ENCODE data around the gene SYNJ1. TPM values are rescaled to one million over a fixed set of nuclear protein-coding genes. Genes with fewer than 3 reads are reported as not detected.

Gene SYNJ1
- total and polyA plus RNA-seq, 10 of the 15 experiments (the other 5 are each of a cell fraction or from before 2014, with no cell fraction given) = 1.2 to 7.0 (median 3.5) TPM

DNA sequence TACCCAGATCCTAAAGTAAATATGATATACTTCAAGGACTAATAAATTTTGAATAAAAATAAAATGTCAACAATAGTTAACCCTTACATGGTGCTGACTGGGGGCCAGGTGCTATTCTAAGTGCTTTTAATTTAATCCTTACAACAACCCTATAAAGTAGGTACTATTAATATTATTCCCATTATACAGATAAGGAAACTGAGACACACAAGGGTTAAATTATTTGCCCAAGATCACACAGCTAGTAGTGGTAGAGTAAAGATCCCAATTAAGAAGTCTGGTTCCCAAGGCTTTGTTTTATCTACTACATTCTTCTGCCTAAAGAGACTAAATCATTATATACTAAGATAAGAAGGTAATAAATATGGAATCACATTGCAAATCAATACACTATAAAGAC, 34.2 kb downstream of the SYNJ1 start:
- Histone ChIP-seq H4K20me1 (ENCODE audit: control insufficient read depth, insufficient read depth) (no peaks in the 10 kb centered on the region), H3K9ac (ENCODE audit: control insufficient read depth, insufficient read depth, low read length) (no peak overlapping the region), H3K9me3 (replicated peaks; ENCODE audit: control insufficient read depth, insufficient read depth, low read length) (no peaks in the 10 kb centered on the region), H3K27me3 (replicated peaks in 1 of 2; ENCODE audit: control insufficient read depth in 2 of 2, insufficient read depth in 2 of 2, low read length in 1 of 2) (no peaks in the 10 kb centered on the region), H2AFZ (ENCODE audit: control insufficient read depth, low read depth, low read length) (no peak overlapping the region), H3K79me2 (ENCODE audit: control insufficient read depth, insufficient read depth, low read length) (no peaks in the 10 kb centered on the region), H3K4me3 (no peak overlapping the region), H3K4me2 (ENCODE audit: control insufficient read depth, insufficient read depth) (no peak overlapping the region), H3K27ac (ENCODE audit: control insufficient read depth, insufficient read depth) (no peak overlapping the region), H3K36me3 (ENCODE audit: control insufficient read depth in 2 of 2, insufficient read depth in 2 of 2, low read length in 1 of 2) (peaks cover 0 to 2% of the 10 kb centered on the region in 2 experiments; a peak in 2 of 4 replicates), H3K4me1 (ENCODE audit: control insufficient read depth, insufficient read depth, low read length) (no peaks in the 10 kb centered on the region)
- in situ Hi-C loops (cut with MboI) = no loop called here
- TF ChIP-seq BACH1 (IDR thresholded peaks at IDR 0.05; ENCODE audit: borderline replicate concordance) = no peak
- TF ChIP-seq TCF3 (IDR thresholded peaks at IDR 0.05; ENCODE audit: borderline replicate concordance, insufficient read depth, low read depth, low read length) = no peak
- no peak for TF ChIP-seq ZNF622 (IDR thresholded peaks at IDR 0.05)
- TF ChIP-seq FOXM1 (IDR thresholded peaks at IDR 0.05; ENCODE audit: low read depth, low read length) = no peak
- TF ChIP-seq, protein P1, sequence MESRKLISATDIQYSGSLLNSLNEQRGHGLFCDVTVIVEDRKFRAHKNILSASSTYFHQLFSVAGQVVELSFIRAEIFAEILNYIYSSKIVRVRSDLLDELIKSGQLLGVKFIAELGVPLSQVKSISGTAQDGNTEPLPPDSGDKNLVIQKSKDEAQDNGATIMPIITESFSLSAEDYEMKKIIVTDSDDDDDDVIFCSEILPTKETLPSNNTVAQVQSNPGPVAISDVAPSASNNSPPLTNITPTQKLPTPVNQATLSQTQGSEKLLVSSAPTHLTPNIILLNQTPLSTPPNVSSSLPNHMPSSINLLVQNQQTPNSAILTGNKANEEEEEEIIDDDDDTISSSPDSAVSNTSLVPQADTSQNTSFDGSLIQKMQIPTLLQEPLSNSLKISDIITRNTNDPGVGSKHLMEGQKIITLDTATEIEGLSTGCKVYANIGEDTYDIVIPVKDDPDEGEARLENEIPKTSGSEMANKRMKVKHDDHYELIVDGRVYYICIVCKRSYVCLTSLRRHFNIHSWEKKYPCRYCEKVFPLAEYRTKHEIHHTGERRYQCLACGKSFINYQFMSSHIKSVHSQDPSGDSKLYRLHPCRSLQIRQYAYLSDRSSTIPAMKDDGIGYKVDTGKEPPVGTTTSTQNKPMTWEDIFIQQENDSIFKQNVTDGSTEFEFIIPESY (IDR thresholded peaks at IDR 0.05) = no peak
- TF ChIP-seq CBX5 (IDR thresholded peaks at IDR 0.05; ENCODE audit: low read depth) = no peak
- no peak for TF ChIP-seq ZSCAN29 (IDR thresholded peaks at IDR 0.05)
- TF ChIP-seq NBN (IDR thresholded peaks at IDR 0.05) = no peak
- DNase-seq (ENCODE audit: low read depth, low spot score) = no peak
- POLR2A ChIA-PET = no interaction called here
- CTCF ChIA-PET = interaction anchor here (1.4 kb wide), 1 partner anchor 18 kb away, joined by 4 read pairs; no protein-coding TSS in a partner anchor
- no peak for FAIRE-seq
- intact Hi-C loops (cut with micrococcal nuclease; ENCODE audit: unreplicated experiment) = no loop called here
- ATAC-seq = no peak
- no TSS peak for BruUV-seq (replicated peaks)
- RAD21 ChIA-PET (ENCODE audit: unreplicated experiment) = no interaction called here
- SMC1A ChIA-PET (ENCODE audit: uncharacterized antibody, unreplicated experiment) = interaction anchor here (1.3 kb wide), 1 partner anchor 132 kb away, joined by 3 read pairs; no protein-coding TSS in a partner anchor
